GM12892 (cell line): ENCODE data around the gene S100B.

Source experiments
- POLR2A ChIP-seq: IDR thresholded peaks from 2 replicates; pipeline ENCODE4 v1.6.1; 2011; ENCODE audit warnings: low read depth, low read length, control low read depth
- TAF1 ChIP-seq: IDR thresholded peaks from 2 replicates; pipeline ENCODE4 v1.6.1; 2011; ENCODE audit warnings: low read depth, mild to moderate bottlenecking, control low read depth, low read length, borderline replicate concordance

DNA sequence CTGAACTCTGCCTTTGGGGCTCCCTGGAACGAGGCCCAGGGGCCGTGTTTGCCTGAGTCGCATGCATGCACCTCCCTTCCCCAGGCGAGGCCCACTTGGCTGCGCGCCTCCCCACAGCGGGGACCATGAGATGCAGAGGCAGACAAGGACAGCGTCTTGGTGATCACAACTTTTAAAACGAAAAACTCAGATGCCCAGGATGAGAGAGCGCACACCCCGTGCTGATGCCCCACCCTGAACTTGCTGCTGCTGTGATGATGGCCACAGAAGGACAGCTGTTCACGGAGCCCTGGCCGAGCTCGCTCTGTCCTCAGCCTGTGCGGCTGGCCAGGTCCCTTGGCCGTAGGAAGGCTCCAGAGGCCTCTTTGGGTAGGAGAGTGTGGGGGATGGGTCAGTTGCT is 19.2 kb upstream of the S100B start:
- TF ChIP-seq POLR2A (no peak), TAF1 (no peak)
